SU-DHL-6 (cell line): Measurements from ENCODE around the gene AADACL4.

Source experiments
- H2AFZ ChIP-seq: fragments of 200-600 bp; sonication (generic); 2 replicates; pipeline ENCODE4 v1.6.1; 2014; ENCODE audit warnings: low read depth, mild to moderate bottlenecking, moderate library complexity, mixed read lengths, antibody characterized with exemption, low read length; ENCODE audit not compliant: severe bottlenecking
- H3F3A ChIP-seq: fragments of 200-600 bp; shearing (Covaris generic); 2 replicates; pipeline ENCODE4 v1.6.0; 2016; ENCODE audit warnings: antibody characterized with exemption, mild to moderate bottlenecking; ENCODE audit not compliant: insufficient read depth
- H3K27ac ChIP-seq: fragments of 200-600 bp; sonication (generic); 2 replicates; pipeline ENCODE4 v1.5.1; 2016; ENCODE audit warnings: low read depth, mild to moderate bottlenecking, low read length, moderate library complexity, mixed read lengths
- H3K27me3 ChIP-seq: fragments of 200-600 bp; sonication (generic), shearing (Covaris generic); 2 replicates; pipeline ENCODE4 v1.6.0; 2014; ENCODE audit warnings: mild to moderate bottlenecking, low read length
- H3K36me3 ChIP-seq: fragments of 200-600 bp; sonication (generic); 2 replicates; pipeline ENCODE4 v1.6.1; 2014; ENCODE audit warnings: mild to moderate bottlenecking, low read length, mixed read lengths
- H3K4me2 ChIP-seq: fragments of 300-600, 200-600 bp; shearing (Covaris generic), sonication (generic); 2 replicates; pipeline ENCODE4 v1.6.0; 2014; ENCODE audit warnings: low read length, low read depth, mild to moderate bottlenecking; ENCODE audit not compliant: poor library complexity, severe bottlenecking
- H3K4me3 ChIP-seq: fragments of 200-600 bp; sonication (generic); 2 replicates; pipeline ENCODE4 v1.5.1; 2014; ENCODE audit warnings: antibody characterized with exemption, low read length, mild to moderate bottlenecking, mixed read lengths; ENCODE audit not compliant: insufficient read depth, poor library complexity, severe bottlenecking
- H3K79me2 ChIP-seq: fragments of 200-600 bp; sonication (generic); 2 replicates; pipeline ENCODE4 v1.6.1; 2014; ENCODE audit warnings: mild to moderate bottlenecking, low read length, moderate library complexity; ENCODE audit not compliant: insufficient read depth
- H3K9ac ChIP-seq: fragments of 200-600 bp; sonication (generic); 2 replicates; pipeline ENCODE4 v1.7.0; 2014; ENCODE audit warnings: mild to moderate bottlenecking, low read length
- H3K9me2 ChIP-seq: fragments of 200-600 bp; sonication (generic); replicated peaks from 2 replicates; pipeline ENCODE4 v1.6.1; 2014; ENCODE audit warnings: low read length; ENCODE audit not compliant: insufficient read depth
- H3K9me3 ChIP-seq: fragments of 200-600 bp; sonication (generic); 2 replicates; pipeline ENCODE4 v1.6.1; 2014; ENCODE audit warnings: low read length, mixed read lengths; ENCODE audit not compliant: insufficient read depth
- H4K20me1 ChIP-seq: fragments of 200-600 bp; sonication (generic); 2 replicates; pipeline ENCODE4 v1.6.1; 2014; ENCODE audit warnings: low read depth, mild to moderate bottlenecking, antibody characterized with exemption, low read length, moderate library complexity, mixed read lengths
- EZH2phosphoT487 ChIP-seq: fragments of 200-600 bp; sonication (generic), shearing (Covaris generic); conservative IDR thresholded peaks from 2 replicates; pipeline ENCODE4 v1.6.1; 2018; ENCODE audit warnings: mild to moderate bottlenecking, antibody characterized with exemption, low read length, moderate library complexity, mixed read lengths
- TF ChIP-seq, protein P1 (sequence below): fragments of 200-600 bp; sonication (generic); IDR thresholded peaks from one replicate; pipeline ENCODE4 v1.5.1; 2017; ENCODE audit warnings: antibody characterized with exemption, mild to moderate bottlenecking, low read length, moderate library complexity; ENCODE audit not compliant: insufficient read depth, poor library complexity, severe bottlenecking

Gene AADACL4

DNA sequence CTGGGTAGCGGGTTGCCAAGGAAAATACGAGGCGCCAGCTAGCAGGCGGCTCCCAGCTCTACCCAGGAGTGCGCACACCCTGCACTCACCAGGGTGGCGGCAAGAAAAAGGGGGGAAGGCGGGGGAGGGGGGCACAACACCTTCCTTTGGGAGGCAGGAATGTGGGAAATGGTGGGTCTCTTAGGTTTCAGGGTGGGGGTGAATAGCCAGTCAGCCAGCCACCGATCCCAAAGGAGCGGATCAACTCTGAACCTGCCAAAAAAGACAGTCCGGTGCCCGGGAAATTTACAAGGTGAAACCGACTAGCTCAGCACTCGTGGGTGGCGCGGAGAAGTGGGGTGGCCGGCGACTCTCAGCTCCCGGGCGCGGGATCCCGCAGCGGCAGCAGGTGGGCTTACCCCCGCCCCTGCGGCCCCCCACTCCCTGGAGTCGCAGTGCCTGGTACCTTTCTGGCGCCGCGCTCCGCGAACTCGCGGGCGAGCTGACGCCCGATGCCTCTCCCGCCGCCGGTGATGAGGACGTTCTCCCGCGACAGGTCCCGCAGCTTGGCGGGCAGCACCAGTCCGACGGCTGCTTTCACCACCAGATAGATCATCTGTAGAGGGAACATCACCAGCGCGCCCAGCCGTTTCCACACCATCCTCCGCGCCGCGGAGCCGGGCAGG lies 27.0 kb upstream of the AADACL4 start:
- no peak overlapping the region for H3K9ac ChIP-seq
- H3K4me3 ChIP-seq, result no peak overlapping the region
- no peaks in the 10 kb centered on the region for H3K9me3 ChIP-seq
- H3F3A ChIP-seq, result no peaks in the 10 kb centered on the region
- no peaks in the 10 kb centered on the region for H3K9me2 ChIP-seq
- H3K27me3 ChIP-seq, result no peaks in the 10 kb centered on the region
- no peaks in the 10 kb centered on the region for H3K79me2 ChIP-seq
- H3K36me3 ChIP-seq, result no peaks in the 10 kb centered on the region
- no peak overlapping the region for H3K27ac ChIP-seq
- H2AFZ ChIP-seq, result no peak overlapping the region
- peak overlapping the region; percentile 55 for H3K4me2 ChIP-seq
- no peak for TF ChIP-seq EZH2phosphoT487
- TF ChIP-seq, protein P1, sequence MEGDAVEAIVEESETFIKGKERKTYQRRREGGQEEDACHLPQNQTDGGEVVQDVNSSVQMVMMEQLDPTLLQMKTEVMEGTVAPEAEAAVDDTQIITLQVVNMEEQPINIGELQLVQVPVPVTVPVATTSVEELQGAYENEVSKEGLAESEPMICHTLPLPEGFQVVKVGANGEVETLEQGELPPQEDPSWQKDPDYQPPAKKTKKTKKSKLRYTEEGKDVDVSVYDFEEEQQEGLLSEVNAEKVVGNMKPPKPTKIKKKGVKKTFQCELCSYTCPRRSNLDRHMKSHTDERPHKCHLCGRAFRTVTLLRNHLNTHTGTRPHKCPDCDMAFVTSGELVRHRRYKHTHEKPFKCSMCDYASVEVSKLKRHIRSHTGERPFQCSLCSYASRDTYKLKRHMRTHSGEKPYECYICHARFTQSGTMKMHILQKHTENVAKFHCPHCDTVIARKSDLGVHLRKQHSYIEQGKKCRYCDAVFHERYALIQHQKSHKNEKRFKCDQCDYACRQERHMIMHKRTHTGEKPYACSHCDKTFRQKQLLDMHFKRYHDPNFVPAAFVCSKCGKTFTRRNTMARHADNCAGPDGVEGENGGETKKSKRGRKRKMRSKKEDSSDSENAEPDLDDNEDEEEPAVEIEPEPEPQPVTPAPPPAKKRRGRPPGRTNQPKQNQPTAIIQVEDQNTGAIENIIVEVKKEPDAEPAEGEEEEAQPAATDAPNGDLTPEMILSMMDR, result no peak
- H4K20me1 ChIP-seq, result no peaks in the 10 kb centered on the region

DNA sequence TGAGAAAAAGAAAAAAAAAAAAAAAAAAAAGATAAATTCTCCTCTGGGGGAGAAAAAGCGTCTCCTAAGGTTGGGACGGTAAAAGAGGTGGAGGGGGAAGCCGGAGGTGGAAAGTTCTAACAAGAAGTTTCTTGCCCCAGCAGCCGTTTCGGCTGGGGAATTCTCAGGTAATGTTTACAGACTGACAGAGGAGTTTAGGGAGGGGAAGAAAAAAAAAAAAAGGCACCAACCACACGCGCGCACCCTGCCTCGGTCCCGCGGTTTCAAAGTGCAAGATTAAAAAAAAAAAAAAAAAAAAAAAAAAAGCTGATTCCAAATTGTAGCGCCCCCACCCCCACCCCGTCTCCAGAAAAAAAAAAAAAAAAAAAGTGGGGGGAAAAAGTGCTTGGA lies 26.4 kb upstream of the AADACL4 start:
- Histone ChIP-seq H3F3A (no peaks in the 10 kb centered on the region), H3K36me3 (no peaks in the 10 kb centered on the region), H4K20me1 (no peaks in the 10 kb centered on the region), H3K9me3 (no peaks in the 10 kb centered on the region), H3K79me2 (no peaks in the 10 kb centered on the region), H3K9me2 (no peaks in the 10 kb centered on the region), H2AFZ (no peak overlapping the region), H3K27ac (no peak overlapping the region), H3K4me2 (peak overlapping the region; percentile 55), H3K9ac (no peak overlapping the region), H3K27me3 (no peaks in the 10 kb centered on the region), H3K4me3 (peak overlapping the region; percentile 34)
- TF ChIP-seq EZH2phosphoT487, result no peak
- TF ChIP-seq, protein P1, result no peak

DNA sequence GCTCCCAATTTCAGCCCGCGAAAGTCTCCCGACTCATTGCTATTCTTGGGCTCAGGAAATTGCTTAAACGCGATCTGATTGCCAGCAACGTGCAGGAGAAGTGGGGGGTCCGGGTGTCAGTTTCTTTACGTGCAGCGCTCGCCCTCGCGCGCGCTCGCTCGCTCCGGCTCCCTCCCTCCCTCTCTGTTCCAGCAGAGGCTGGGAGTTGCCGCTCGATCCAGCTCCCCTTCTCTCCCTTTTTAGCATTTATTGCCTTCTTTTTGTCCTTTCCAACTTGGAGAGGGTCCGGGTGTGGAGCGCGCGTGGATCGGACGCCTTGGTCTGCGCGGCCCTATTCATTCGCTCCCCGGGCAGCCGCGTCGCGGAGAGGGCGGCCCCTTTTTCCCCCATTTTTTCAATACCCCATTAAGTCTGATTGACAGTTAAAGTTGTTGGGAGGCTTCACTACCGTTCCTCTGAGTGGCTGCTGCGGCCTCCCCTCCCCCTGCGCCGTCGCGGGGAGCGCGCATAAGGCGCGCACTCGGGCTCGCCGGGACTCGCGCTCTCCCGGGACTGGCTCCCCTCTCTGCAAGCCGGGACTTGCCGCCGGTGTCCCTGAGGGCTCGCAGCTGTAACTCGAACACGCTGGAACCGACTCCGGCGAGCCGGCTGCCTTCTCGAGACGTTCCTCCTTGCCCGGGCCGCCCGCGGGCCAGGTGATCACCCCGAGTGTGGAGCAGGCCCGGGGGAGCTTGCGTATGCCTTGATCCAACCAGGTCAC lies 25.8 kb upstream of the AADACL4 start, which contains the start of gene DHRS3:
Gene DHRS3, minus strand, starts transcription at position 310 of the 760 bp plus-strand sequence. CDS start 862 bp downstream, outside the sequence.
- Histone ChIP-seq H3K9me3 (no peaks in the 10 kb centered on the region), H3F3A (no peaks in the 10 kb centered on the region), H3K36me3 (no peaks in the 10 kb centered on the region), H3K9me2 (no peaks in the 10 kb centered on the region), H3K79me2 (no peaks in the 10 kb centered on the region), H4K20me1 (no peaks in the 10 kb centered on the region), H3K4me2 (peak within 1 kb of the TSS; percentile 55), H3K27ac (no peak within 1 kb of the TSS), H3K27me3 (no peaks in the 10 kb centered on the region), H3K4me3 (peak within 1 kb of the TSS; percentile 34), H2AFZ (no peak within 1 kb of the TSS), H3K9ac (no peak within 1 kb of the TSS)
- TF ChIP-seq, protein P1, result no peak
- no peak for TF ChIP-seq EZH2phosphoT487
